Activated CD4-positive, alpha-beta T cell treated with anti-CD3 and anti-CD28 coated beads for 24 hours (primary cell): ENCODE results near the gene TGFBRAP1.
A peak's percentile ranks its signal among the peaks of the same experiment; 100 is the strongest.

ENCODE experiments used
- DNase-seq, 2 donors: peaks; one replicate each; pipeline ENCODE4 v3.0.0-alpha.2; 2020; ENCODE audit warnings: low read depth in 2 of 2

TGFBRAP1 gene

DNA sequence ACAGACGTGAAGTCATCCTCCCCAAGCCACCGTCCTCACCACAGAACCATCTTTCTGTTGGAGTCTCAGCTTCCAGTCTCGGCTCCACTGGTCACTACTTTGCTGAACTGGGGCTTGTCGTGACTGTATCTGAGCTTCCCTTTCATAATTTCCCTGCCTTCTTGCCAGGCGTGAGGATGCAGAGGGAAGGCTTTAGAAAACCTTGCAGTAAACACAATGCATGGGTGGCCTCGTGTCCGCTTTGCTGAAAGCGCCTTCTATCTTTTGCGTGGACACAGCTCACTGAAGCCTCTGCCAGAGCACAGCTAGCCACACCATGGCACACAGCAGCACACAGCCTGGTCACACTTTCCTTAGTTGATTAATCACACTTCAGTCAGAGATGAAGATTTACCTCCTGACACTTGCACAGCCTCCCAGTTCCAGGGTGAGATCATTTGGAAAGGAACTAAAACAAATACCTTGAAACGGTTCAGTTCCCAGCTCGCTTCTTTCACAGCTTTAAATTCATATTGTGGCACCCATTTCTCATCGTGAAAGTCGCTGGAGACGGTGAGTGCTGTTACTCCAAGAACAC is 90.8 kb downstream of the TGFBRAP1 start:
- no peak for DNase-seq

DNA sequence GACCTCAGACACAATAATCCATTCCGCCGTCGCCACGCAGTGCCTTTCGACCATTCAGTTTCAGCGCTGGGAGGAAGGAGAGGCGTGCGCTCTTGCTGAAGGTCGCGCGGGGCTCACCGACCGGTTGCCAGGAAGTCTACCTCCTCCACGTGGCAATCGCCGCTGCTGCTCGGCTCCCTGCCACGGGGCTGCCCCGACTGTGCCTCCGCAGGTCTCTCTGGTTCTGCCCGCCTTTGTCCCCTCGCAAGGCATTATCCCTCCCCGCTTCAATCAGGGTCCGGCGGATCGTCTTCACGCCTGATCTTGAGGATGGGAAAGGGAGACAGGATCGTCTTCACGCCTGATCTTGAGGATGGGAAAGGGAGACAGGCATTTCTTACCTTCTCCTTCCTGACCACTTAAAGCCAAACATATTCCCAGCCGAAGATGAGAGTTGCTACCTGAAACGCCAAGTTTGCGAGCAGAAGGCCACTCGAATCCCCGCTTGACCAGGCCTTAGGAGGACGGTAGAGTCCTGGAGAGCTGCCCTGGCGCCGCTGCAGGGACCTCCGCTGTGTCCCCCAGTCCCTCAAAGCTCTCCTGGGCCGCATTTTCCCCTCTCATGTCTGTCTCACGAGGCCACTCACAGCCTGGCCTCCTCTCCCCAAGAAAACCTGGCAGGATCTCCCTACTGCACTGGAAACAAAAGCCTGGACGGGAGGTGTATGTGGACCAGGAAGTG is 92.3 kb downstream of the TGFBRAP1 start:
- peak in 1 of 2 donors; percentile 5 for DNase-seq

DNA sequence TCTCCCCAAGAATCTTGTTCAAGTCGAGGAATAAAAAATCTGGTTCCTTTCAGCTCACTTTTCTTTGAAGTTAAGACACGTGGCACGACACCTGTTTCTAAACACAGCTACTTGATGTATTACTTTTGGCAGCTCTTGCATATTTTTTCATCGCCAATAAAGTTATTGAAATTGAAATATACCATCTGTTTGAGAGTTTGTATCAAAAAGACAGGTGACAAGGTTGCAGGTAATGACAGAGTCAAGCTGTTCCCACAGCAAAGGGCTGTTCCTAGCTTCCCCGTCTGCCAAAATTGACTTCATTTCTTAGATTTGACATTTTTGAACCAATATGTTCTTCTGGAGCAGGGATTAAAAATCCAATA is 93.5 kb downstream of the TGFBRAP1 start:
- DNase-seq = no peak

DNA sequence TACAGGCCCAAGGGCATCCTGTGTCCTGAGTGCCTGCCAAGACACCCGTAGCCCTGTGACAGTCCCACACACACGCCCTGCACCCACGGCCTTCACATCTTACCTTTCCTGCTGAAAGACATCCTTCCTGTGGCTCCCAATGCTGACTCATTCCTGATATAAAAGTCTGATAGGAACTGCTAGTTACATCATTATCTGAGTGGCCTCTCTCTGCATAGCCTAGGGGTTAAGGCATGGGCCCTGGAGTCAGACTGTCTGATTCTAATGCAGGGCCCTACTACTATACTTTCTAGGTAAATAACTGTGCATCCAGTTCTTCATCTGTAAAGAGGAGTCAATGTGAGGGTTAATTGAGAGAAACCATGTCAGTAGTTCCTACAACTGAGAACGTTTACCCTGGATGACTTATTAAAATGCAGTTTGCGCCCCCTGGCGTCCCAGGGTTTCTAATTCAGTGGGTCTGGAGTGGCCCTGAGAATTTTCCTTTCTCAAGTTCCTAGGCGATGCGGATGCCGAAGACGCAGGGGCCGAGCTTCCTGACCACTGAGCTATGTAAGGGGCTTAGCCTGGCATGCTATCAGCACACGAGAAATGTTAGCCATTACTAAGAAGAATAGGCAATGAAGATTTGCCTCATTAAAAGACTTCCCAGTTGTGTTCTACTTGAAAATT is 94.0 kb downstream of the TGFBRAP1 start:
- peak; percentile 36 to 69 for DNase-seq

DNA sequence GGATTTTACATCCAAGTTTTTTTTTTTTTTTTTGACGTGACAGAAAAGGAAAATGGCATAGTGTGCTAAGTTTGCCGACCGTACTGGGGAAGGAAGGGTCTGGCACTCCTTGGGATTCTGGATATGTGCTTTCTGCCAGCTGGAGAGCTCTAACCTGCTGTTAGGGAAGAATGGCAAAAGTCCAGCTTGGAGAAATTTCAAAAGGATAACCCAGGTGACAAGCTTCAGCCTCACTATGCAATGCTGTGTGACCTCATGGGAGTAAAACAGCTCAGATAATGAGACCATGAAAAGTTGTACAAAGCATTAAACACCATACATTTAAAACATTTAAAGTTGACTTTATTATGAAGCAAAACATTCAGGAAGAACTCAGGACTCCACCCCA is 98.3 kb downstream of the TGFBRAP1 start:
- no peak for DNase-seq

DNA sequence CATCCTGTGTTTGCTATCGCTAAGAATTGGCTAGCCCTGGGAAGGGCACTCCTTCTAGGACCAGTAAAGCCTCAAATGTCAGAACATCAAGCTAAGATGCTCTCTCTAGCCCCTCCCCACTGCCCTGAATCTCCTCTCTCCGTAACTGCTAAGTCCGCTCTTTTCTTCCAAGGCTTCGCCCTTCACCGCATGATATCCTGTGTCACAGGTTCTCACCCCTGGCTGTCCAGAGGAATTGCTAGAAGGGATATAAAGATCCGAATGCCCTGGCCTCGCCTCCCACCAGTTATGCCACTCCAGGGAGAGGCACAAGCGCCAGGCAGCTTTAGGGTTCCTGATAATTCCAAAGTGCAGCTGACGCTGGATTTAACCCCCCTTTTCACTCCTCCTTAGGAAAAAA is 105.1 kb downstream of the TGFBRAP1 start:
- no peak for DNase-seq

DNA sequence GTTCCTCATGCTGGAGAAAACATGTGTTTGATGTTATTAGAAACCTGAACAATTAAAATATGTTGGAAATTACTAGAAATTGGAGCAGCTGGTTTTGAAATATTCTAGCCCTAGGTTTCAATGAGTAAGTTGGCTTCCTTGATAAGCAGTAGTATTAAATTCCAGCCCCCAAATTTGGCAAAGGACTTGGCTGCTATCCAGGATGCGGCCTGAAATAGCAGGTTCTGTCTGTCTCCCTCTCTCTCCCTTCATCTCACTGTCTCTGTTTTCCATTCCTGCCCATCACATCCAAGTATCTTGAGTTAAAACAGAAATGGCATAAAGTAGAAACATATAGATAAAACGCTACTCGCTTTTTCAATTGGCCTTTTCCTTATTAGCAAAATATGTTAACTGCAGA is 108.9 kb downstream of the TGFBRAP1 start:
- no peak for DNase-seq

DNA sequence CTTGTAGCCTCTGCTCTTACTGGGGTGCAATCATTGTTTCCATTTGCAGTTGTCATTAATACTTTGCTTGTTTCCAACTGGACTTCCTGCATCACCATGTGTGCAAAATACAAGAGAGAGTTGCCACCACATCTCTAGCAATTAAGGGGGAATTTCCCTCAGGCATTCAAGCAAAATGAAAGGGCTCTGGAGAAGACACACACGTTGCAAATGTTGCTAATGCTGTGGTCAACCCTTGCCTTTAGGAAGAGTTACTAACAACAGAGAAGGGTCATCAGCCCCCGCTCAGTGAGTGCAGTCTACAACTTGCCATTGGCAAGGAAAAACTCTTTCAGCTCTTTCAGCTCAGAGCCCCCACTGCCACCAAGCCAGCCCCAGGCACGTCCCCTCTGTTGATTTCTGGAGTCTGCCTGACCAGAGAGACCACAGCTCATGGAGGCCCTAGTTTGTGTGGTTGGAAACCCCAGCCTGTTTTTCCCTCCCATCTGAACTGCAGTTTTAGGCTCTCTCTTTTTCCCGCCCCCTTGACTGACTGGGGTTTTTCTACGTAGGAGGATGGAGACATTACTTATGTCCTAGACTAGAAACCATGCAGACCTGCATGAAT is 113.8 kb downstream of the TGFBRAP1 start:
- no peak for DNase-seq
